NCI-H82 (cell line): Measurements from ENCODE around the gene ASPG.
A peak's percentile ranks its signal among the peaks of the same experiment; 100 is the strongest.

Experiments
- DNase-seq: peaks from one replicate; lab custom pipeline; 2025; lab: John Stamatoyannopoulos, UW

The ASPG gene

DNA sequence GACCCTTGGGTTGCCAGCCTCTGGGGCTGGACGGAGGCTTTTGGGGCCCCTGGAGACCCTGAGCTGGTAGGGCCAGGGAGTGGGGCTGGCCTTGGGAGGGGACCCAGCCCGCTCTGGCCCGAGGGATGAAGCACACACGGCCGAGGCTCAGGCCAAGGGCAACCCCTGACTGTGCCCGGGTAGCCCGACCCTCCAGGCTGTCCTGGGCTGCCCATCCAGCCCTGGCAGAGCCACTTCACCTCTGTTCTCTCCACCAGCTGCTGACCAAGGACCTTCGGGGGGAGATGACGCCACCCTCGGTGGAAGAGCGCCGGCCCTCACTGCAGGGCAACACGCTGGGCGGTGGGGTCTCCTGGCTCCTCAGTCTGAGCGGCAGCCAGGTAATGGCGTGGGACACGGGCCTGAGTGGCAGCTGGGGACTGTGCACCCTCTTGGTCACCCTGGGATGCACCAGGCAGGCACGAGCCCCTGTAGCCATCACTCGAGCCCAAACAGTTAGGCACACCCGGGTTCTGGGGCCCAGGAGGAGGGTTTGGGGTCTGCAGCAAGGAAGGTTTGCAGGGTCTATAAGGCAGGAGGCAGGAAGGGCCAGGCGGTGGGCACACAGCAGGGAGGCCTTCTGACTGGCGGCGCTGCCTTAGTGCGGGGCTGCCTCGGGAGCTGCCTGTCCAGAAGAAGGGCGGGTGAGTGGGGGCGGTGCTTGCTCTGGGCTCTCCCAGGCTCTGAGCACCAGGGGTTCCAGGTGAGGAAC, 19.7 kb downstream of the ASPG start:
- DNase-seq: no peak

DNA sequence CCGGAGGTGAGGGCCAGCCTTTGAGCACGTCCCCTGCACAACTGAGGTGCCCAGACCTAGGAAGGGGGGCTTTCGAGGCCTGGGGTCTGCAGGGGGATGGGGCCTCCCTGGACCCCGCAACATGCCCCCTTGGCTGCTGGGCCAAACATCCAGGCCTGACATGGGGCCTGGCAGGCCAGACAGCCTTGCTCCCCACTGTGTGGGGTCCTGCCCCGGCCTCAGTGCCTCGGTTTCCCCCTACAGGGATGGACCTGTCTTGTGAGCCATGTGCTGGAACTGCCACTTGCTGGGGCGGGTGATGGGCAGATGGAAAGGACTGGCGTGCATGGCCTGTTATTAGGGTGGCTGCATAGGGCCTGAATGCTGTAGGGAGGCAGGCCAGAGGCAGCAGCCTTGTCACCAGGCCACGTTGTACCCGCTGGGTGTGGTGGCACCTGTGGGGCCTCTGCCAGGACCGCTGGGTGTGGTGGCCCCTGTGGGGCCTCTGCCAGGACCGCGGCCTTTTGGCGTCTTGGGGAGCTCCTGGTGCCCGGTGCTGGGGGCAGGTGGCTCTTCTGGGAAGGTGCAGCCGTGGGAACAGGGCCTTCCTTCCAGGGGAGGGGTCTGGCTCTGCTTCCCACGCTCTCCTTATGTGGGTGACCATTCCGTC, 20.4 kb downstream of the ASPG start:
- no peak for DNase-seq

DNA sequence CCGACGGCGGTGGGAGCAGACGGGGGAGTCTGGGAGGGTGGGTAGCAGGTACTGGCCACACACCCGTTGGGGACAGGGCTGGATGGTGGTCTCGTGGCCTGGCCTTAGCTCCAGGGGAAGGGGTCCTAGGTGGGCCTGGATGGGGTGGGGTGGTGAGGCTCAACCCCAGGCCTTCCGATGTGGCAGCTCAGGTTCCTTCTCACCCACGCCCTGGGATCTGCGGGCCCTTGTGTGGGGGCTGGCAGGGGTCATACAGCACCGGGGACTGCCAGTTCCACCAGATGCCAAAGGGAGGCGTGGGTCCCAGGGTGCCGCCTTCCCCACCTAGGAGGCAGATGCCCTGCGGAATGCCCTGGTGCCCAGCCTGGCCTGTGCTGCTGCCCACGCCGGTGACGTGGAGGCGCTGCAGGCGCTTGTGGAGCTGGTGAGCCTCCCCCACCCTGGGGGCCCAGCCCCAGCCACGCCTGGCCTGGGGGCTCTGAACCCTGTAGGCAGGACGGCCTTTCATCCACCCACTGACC, 21.0 kb downstream of the ASPG start:
- no peak for DNase-seq

DNA sequence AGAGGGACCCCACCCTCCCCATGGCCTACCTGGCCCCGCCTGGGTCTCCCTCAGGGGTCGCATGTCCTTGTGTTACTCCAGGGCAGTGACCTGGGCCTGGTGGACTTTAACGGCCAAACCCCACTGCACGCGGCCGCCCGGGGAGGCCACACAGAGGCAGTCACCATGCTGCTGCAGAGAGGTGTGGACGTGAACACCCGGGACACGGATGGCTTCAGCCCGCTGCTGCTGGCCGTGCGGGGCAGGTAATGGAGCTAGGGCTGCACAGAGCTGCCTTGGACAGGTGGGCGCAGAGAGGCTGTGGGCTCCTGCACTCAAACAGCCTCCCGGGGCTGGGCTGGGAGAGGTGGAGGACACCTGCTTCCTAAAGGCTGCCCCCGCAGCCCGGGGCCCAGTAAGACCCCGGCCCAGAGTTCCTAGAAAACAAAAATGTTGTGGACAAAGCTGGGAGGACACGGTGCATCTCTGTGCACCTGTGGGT, 21.6 kb downstream of the ASPG start:
- DNase-seq: no peak

DNA sequence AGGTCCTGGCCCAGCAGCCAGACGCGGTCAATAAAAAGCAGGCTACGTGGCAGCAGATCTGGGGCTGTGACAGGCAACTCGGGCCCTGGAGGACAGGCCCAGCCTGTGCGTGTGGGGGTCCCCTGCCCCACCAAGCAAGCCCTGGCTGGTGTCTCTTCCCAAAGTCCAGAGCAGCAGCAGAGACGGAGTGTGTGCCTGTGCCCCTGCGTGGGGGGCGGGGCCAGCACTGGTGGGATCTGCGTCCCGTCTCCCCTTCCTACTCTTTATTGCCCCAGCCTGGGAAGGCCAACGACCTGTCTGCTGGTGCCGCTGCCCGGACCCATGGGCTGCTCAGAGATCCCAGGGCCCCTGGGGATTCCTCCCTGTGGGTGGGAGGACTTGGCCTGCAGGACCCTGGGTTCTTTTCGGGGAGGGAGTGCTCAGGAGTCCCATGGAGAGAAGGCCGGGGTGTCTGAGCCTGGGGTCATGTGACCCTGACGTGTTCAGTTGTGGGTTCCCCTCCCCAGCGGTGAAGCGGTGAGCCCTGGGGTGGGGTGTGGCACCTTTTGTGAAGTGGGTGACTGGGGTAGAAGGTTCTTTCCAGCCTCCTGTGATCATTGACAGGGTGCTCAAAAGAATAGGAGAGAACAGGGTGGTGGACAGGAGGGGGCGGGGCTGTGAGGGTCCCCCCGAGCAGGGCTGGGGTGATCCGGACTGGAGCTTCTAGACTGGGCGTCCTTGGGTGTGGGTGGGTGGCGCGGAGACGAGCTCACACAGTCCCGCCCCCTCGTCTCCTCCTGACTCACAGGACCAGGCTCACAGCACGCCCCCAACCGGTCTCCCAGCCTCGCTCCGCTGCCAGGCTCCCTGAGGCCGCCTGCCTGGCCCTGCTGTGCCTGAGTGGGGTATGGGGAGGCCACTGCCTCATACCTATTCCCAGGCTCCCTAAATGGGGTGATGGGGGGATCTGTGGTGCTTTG, 22.4 kb downstream of the ASPG start:
- peak; percentile 26 for DNase-seq

DNA sequence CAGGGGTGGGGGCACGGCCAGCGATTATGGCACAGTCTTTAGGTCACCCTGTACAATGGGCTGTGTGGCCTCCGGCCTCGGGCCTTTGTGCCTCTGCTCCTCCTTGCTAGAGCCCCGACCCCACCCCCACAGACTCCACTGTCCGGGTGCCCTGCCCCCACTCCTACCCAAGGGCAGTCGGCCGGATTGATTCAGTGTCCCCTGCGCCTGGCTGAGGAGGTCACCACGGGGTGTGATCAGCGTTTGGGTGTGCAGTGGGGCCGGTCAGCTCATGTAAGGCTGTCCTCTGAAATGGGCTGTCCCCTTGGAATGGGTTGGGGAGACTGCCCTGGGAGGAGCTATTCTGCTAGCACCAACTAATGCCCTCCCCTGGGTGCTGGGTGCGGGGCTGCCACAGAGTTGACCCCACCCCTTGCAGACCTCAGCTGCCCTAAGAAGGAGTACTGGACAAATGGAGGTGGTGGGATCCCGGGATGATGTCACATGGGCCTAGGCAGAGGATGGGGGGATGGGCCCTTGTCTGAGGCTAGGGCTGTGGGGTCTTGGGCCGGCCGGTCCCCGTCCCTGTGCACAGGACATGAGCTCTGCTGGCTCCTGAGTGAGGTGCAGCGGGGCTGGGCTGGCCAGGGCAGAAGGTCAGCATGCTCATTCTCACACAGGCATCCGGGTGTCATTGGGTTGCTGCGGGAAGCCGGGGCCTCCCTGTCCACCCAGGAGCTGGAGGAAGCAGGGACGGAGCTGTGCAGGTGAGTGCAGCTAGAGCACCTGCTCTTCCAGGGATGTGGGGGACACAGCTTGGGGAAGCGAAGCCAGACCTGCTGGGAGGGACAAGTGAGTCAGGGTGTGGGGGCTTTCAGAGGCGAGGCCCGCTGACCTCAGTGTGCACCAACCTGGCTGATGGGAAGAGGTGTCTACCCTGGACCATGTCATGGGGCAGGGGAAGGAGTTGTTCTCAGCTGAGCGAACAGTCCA, 23.4 kb downstream of the ASPG start:
- no peak for DNase-seq

DNA sequence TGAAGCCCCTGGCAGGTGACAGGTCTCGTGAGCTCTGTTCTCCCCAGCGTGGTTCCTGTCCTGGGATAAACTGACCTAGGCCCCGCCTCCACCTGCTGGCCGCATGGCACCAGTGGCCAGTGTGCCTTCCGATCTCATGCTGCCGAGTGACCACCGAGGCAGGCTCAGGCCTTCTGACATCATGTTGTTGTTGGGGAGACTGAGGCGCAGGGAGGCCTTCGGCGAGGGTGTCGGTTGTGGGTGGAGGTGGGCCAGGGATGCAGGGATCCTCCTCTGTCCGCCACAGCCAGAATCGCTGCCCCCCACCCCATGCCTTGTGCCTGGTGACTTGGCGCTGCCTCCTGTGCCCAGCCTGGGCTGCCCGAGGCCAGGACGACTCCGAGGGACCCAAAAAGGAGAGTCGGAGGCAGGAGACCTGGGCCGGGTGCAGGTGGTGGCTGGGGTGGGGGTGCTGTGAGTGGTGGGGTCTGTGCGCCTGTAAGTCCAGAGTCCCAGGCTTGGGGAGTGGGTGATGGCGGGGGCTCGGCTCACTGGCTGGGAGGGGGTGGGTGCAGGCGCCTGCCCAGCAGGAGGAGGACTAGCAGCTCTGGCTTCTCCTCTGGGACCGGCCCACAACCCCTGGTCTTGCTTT, 24.3 kb downstream of the ASPG start:
- no peak for DNase-seq

DNA sequence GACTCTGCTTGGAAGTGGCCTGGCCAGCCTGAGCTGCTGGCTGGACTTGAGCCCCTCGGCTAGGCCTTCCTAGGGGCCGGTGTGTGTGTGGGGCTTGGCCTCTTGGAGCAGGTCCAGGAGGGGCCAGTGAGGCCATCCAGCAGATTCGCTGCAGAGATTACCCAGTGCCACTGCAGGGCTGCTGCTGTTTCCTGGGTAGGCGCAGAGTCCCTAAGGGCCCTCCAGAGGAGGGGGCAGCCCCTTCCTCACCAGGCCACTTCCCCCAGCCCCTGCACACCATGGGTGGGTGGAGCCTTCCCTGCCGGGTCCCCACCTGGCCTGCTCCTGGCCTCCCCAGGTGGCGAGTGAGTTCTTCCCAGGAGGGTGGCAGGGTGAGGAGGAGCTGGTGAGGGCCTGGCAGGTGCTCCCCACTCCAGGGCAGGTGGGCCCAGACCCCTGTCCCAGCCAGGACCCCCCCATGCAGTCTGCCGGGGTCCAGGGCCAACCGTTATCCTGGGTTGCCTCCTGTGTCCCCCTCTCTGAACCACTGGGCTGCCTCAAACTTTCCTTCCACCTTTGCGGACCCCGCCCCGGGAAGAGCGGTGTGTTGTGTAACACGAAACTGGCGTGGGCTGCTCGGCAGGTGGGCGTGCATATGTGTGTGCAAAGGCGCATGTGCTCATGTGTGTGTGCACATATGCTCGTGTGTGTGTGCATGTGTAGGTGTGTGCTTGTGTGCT, 25.1 kb downstream of the ASPG start:
- no peak for DNase-seq

DNA sequence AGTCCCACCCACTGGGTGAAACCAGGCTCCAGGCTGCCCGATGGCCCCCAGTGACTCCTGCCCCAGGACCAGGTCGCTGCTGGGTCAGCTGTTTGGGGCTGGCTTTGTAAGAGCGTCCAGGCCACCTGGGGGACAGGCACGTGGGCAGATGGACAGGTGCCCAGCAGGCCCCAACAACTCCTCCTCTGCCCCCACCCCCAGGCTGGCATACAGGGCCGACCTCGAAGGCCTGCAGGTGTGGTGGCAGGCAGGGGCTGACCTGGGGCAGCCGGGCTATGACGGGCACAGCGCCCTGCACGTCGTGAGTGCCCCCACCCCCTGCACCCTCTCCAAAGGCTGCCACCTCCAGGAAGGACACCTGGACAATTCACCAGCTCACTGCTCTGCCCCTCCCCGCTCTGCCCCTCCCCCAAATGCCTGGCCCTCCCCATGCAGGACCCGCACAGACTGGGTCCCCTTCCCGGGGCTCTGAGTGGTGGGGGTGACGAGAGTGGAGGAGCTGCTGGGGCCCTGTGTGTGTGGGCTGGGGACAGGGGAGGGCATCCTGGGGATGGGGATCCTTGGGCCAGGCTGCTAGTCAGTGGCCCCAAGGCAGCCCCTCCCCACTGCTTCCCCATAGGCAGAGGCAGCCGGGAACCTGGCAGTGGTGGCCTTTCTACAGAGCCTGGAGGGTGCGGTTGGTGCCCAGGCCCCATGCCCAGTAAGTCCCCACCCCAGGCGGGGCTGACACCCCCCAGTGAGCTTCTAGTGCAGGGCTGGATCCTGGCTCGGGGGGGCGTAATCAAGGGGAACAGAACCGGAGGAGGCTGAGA, 26.0 kb downstream of the ASPG start:
- no peak for DNase-seq

DNA sequence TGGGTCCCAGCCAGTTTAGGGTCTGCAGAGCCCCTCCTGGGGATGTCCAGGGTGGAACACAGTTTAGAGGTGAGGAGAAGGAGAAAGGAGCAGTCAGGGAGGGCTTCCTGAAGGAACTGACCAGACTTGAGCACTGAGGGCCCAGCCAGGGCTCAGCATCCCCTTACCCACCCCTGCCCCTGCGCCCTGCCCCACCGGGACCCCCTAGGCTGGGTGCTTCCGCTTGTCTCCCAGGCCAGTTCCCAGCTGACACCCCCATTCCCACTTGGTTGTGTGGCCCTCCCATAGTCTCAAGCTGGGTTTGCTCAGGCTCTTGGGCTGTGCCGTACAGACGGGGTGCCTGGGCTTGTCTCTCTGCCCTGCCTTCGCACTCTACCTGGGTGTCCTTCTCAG, 26.6 kb downstream of the ASPG start:
- no peak for DNase-seq

DNA sequence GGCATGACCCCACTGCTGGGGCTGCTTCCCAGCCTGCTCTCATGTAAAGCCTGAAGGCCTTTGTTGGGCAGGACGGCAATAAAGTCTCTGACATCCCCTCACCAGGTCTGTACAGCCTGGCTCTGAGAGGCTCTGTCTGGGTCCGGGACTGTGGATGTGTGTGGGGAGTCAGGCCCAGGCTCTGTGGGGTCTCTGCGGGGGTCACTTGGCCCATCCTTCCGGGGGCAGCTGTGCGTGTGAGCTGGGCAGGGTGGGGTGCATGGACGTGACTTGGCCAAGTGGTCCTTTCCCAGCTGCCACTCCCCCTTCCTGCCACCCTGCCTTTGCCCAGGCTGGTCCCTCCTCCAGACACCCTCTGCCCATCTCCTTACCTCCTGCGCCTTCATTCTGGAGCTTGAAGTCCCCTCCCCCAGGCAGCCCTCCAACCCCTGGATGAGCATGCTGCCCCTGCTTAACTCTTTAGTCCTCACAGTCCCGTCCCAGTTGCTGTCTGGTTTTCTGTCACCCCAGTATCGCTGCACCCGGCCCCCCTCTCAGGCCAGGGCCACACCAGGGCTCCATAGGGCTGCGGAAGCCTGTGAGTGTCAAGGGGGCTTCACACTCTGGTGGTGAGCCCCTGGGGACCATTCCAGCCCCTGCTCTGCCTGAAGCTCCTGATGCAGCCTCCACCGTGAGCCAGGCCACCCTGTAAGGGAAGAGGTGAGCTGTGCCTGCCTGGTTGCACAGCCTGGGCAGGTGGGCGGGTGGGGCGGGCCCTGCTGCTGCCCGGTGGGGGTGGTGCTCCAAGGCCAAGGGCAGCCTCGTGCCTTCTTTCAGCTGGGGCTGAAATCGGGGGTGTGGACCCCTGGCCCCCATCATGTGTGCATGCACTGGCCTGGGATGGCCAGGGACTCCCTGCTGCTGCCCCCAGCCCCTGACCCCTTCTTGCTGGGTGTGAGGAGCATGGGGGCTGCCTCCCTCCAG, 27.4 kb downstream of the ASPG start:
- no peak for DNase-seq

DNA sequence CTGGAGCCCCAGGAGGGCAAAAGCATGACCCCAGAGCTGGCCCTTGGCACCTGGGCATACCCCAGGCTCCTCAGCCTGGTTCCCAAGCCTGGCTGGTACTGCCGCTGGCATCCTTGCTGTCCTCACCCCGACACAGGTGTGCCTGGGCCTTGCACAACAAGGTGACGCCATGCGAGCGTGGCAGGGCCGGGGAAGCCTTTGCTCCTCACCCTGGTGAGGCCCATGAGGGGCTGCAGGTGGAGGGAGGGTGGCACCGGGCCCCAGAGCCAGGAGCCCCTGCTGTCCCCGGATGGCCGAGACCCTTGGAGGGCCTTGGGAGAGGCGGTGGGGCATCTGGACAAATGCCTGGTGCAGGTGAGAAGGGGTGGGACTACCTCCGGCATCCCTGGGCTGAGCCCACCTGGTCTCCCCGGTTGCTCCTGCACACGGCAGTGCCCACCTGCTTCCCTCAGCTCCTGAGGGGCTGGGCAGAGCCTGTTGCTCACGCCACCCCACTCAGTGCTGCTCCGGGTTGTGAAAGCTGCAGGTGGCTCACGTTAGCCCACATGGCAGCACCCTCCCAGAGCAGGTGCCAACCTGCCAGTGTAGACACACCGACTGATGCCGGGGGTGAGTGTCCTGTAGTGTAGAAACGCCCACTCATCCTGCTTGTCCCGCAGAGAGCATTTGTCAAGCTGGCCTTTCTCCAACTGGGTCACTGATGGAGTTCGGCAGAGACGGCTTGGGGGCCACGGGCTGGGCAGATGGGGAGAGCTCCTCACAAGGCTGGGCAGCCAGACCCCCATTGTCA, 28.3 kb downstream of the ASPG start:
- no peak for DNase-seq

DNA sequence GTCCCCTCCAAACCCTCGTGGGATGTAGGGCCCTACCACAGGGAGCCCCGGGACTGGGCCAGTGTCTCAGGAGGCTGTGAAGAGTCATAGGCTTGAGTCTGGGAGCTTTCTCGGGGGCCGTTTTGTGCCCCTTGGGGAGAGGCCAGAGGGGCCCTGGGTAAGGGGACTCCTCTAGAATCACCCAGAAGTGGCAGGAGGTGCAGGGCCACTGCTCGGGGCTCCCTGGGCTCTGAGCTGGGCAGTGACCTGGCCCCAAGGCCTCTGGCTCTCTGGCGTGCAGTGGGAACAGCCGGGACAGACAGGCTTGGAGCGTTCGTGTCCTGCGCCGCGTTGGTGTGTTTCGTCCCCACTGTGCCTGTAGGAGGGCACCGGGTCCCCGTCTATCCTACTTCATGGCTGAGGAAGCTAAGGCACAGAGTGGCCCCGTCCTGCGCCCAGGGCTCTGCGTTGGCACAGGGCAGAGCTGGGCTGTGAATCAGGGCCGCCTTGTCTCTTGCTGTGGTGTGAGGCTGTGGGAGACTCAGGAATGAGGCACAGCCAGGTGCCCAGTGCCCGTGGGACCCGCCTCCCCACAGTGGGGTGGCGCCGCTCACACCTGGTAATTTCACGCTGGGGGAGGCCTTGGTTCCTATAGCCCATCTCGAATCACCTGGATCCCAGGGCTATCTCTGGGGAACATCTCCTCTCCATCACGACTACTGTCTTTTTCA, 29.1 kb downstream of the ASPG start:
- DNase-seq: no peak

DNA sequence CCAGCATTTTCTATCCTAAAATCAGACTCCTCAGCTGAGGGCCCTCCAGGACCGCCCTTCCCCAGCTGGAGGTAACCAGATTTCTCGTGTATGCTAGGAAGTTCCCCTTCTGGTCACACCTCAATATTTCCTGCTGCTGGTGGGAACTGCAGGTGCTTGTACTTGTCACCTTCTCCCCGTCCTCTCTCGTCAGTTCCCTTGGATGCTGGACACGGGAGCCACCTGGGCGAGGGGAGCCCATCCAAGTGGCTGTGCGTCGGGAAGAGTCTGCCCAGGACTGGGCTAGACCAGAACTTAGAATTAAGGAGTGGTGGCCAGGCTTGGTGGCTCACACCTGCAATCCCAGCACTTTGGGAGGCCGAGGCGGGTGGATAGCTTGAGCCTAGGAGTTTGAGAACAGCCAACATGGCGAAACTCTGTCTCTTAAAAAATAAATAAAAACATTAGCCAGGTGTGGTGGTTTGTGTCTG, 29.7 kb downstream of the ASPG start:
- DNase-seq: no peak

DNA sequence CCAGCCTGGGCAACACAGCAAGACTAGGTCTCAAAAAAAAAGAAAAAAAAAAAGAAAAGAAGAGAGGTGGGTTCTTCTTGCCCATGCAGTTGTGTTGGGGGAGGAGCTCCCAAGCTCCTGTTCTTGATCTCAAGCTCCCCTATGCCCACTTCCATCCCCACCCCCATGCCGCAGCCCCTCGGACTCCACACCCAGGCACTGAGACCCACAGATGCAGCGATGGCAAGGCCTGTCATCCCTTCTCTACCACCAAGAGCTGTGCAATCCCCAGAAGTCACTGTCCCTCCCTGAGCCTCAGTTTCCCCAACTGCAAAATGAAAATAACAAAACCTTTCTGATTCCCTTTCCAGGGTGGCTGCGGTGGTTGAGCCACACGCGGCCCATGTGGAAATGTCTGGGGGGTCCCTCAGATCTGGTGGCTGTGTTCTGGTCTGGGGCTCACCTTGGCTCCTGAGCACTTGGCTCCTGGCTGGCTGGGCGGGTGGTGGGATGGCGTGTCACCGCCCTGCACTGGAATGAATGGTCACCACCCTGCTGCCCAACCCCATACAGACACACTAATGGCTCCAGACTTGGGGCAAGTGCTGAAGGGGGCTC, 30.3 kb downstream of the ASPG start:
- no peak for DNase-seq

DNA sequence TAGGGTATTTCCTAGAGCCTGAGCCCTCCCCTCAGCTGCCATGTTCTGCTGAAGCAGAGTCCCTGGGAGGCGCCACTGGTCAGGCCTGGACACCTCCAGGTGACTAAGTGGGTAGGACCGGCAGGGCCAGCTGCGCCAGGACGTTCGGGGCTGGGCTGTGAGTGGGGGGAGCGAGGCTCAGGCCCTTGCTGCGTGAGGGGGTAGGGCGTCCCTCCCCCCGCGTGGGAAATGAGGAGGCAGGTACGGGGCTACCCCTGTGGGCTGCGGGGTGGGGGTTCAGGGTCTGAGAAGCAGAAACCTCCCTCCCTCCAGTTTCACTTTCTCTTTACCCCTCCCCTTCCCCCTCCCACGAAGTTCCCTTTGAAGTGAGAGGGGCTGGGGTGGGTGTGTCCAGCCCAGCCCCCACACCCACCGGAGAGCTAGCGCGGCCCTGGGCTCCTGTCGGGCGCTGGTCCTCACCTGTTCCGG, 30.8 kb downstream of the ASPG start:
- no peak for DNase-seq
